Sigmoid colon (tissue), 7 donors: ENCODE results near the gene ANKS1A. TPM values are rescaled to one million over a fixed set of nuclear protein-coding genes. Genes with fewer than 3 reads are reported as not detected.

Experiments
- DNase-seq: peaks from one replicate; pipeline ENCODE4 v3.0.0-alpha.2; 2019
- H3K27ac ChIP-seq, 4 donors: fragments of 200-600 bp; sonication (generic); one replicate each; pipeline ENCODE4 v1.5.1; 2016 to 2019; ENCODE audit warnings: mild to moderate bottlenecking in 1 of 4
- H3K27me3 ChIP-seq, 3 donors: fragments of 200-600 bp; sonication (generic); one replicate each; pipeline ENCODE4 v1.5.1; 2019; ENCODE audit warnings: mild to moderate bottlenecking in 1 of 3
- H3K36me3 ChIP-seq, 4 donors: fragments of 200-600 bp; sonication (generic); one replicate each; pipeline ENCODE4 v1.5.1; 2016 to 2019
- H3K4me1 ChIP-seq, 4 donors: fragments of 200-600 bp; sonication (generic); one replicate each; pipeline ENCODE4 v1.5.1; 2017 to 2019
- H3K4me3 ChIP-seq, 4 donors: fragments of 200-600 bp; sonication (generic); one replicate each; pipeline ENCODE4 v1.5.1; 2017 to 2019; ENCODE audit warnings: mild to moderate bottlenecking in 2 of 4, moderate library complexity in 1 of 4
- H3K9me3 ChIP-seq, 4 donors: fragments of 200-600 bp in 3 of 4; sonication (generic) in 3 of 4; one replicate each; pipeline versions ENCODE4 v1.5.1 to v1.6.1; 2013 to 2019
- CTCF ChIP-seq, 4 experiments: fragments of 450-650 bp in 3 of 4; fragments of 200-600 bp in 1 of 4; IDR thresholded peaks; one replicate each; pipeline ENCODE4 v1.5.1; 2016 to 2019; ENCODE audit warnings: antibody characterized with exemption in 4 of 4, mild to moderate bottlenecking in 3 of 4, moderate library complexity in 2 of 4
- EP300 ChIP-seq, 4 donors: sonication (generic); formaldehyde crosslinking; IDR thresholded peaks; one replicate each; pipeline ENCODE4 v1.6.1; 2017; ENCODE audit warnings: antibody characterized with exemption in 4 of 4
- POLR2A ChIP-seq, 2 donors: fragments of 450-650 bp; IDR thresholded peaks; one replicate each; pipeline ENCODE4 v1.6.1; 2016; ENCODE audit warnings: antibody characterized with exemption in 2 of 2, mild to moderate bottlenecking in 2 of 2, moderate library complexity in 2 of 2
- POLR2AphosphoS5 ChIP-seq, 4 donors: sonication (generic); formaldehyde crosslinking; IDR thresholded peaks; one replicate each; pipeline ENCODE4 v1.6.1; 2017; ENCODE audit warnings: antibody characterized with exemption in 4 of 4
- WGBS, 2 donors: extraction: QIAGEN DNeasy Blood & Tissue Kit; methylation state at CpG; one replicate each; pipeline ENCODE4 v1.1.7; 2013; 5-methylcytosine and 5-hydroxymethylcytosine counted together
- intact Hi-C: fragments of 100-400 bp; cut with DNase I; formaldehyde crosslinking; loops from one replicate; pipeline ENCODE4 v1.15.1; 2023
- polyA plus RNA-seq, 3 donors: library from polyadenylated mRNA; stranded (reverse); fragments of 200-250 nt; gene quantifications; one replicate each; pipeline ENCODE4 v1.2.3, GENCODE V29; 2013
- total RNA-seq, 4 donors: library from RNA; depleted of rRNA; stranded (reverse); fragments of >200 nt; gene quantifications; one replicate each; pipeline ENCODE4 v1.1.0, GENCODE V29; 2016
- donor health status: healthy with polysubstance abuse.
- donor health status: Bipolar disorder and iron deficiency.
- donor health status: healthy.

ANKS1A gene
- total and polyA plus RNA-seq, 7 donors, result 9.0 to 60.1 (median 37.8) TPM

GRCh38 chr6:34940030-34940434, 51.0 kb downstream of the ANKS1A start:
- no peak for TF ChIP-seq EP300 (IDR thresholded peaks at IDR 0.05)
- TF ChIP-seq CTCF (IDR thresholded peaks at IDR 0.05), result no peak
- TF ChIP-seq POLR2A (IDR thresholded peaks at IDR 0.05), result no peak
- TF ChIP-seq POLR2AphosphoS5 (IDR thresholded peaks at IDR 0.05), result no peak
- Histone ChIP-seq H3K4me1 (peaks cover 0 to under 1% (median under 1%) of the 10 kb centered on the region in 4 donors), H3K9me3 (no peaks in the 10 kb centered on the region), H3K36me3 (no peaks in the 10 kb centered on the region), H3K27me3 (no peaks in the 10 kb centered on the region), H3K4me3 (no peak overlapping the region), H3K27ac (no peak overlapping the region)
- no peak for DNase-seq
- intact Hi-C loops, result no loop called here
- WGBS, 2 donors, result 35 to 74% methylated on average over 4 of the region's 4 CpGs

- Histone ChIP-seq H3K4me3 (no peak overlapping the region), H3K9me3 (no peaks in the 10 kb centered on the region), H3K36me3 (no peaks in the 10 kb centered on the region), H3K27ac (no peak overlapping the region), H3K4me1 (no peaks in the 10 kb centered on the region), H3K27me3 (no peaks in the 10 kb centered on the region)
- 96% methylated on average over 4 of the region's 4 CpGs for WGBS, 2 donors
- TF ChIP-seq CTCF (IDR thresholded peaks at IDR 0.05) (no peak), POLR2A (IDR thresholded peaks at IDR 0.05) (no peak), POLR2AphosphoS5 (IDR thresholded peaks at IDR 0.05) (no peak), EP300 (IDR thresholded peaks at IDR 0.05) (no peak)
- DNase-seq, result no peak
- intact Hi-C loops, result no loop called here
Measured at GRCh38 chr6:34941421-34941820, 52.4 kb downstream of the ANKS1A start.

GRCh38 chr6:34945317-34945716, 56.3 kb downstream of the ANKS1A start:
- Histone ChIP-seq H3K4me3 (no peak overlapping the region), H3K27ac (no peak overlapping the region), H3K36me3 (no peaks in the 10 kb centered on the region), H3K4me1 (no peaks in the 10 kb centered on the region), H3K9me3 (no peaks in the 10 kb centered on the region), H3K27me3 (no peaks in the 10 kb centered on the region)
- DNase-seq, result no peak
- intact Hi-C loops, result no loop called here
- no peak for TF ChIP-seq POLR2AphosphoS5 (IDR thresholded peaks at IDR 0.05)
- TF ChIP-seq EP300 (IDR thresholded peaks at IDR 0.05), result no peak
- no peak for TF ChIP-seq POLR2A (IDR thresholded peaks at IDR 0.05)
- no peak for TF ChIP-seq CTCF (IDR thresholded peaks at IDR 0.05)
- WGBS, 2 donors, result 97% methylated on average over 1 of the region's 1 CpG

GRCh38 chr6:34947561-34947960, 58.5 kb downstream of the ANKS1A start:
- WGBS, 2 donors, result 94 to 100% methylated on average over 1 of the region's 1 CpG
- TF ChIP-seq POLR2AphosphoS5 (IDR thresholded peaks at IDR 0.05) (no peak), EP300 (IDR thresholded peaks at IDR 0.05) (no peak), POLR2A (IDR thresholded peaks at IDR 0.05) (no peak), CTCF (IDR thresholded peaks at IDR 0.05) (no peak)
- intact Hi-C loops, result no loop called here
- Histone ChIP-seq H3K27me3 (no peaks in the 10 kb centered on the region), H3K36me3 (no peaks in the 10 kb centered on the region), H3K4me3 (no peak overlapping the region), H3K4me1 (no peaks in the 10 kb centered on the region), H3K9me3 (no peaks in the 10 kb centered on the region), H3K27ac (no peak overlapping the region)
- no peak for DNase-seq

GRCh38 chr6:34949636-34950035, 60.6 kb downstream of the ANKS1A start:
- TF ChIP-seq POLR2A (IDR thresholded peaks at IDR 0.05), result no peak
- no peak for TF ChIP-seq EP300 (IDR thresholded peaks at IDR 0.05)
- no peak for TF ChIP-seq CTCF (IDR thresholded peaks at IDR 0.05)
- no peak for TF ChIP-seq POLR2AphosphoS5 (IDR thresholded peaks at IDR 0.05)
- intact Hi-C loops, result no loop called here
- peaks cover 0 to 16% (median 11%) of the 10 kb centered on the region in 4 donors for H3K4me1 ChIP-seq
- 94% methylated on average over 3 of the region's 3 CpGs for WGBS, 2 donors
- no peak overlapping the region for H3K27ac ChIP-seq
- no peak overlapping the region for H3K4me3 ChIP-seq
- no peaks in the 10 kb centered on the region for H3K27me3 ChIP-seq
- DNase-seq, result no peak
- no peaks in the 10 kb centered on the region for H3K36me3 ChIP-seq
- H3K9me3 ChIP-seq, result no peaks in the 10 kb centered on the region
